HEK293 (cell line): Measurements from ENCODE around the gene LMF1.

Experiments
- CTCF ChIA-PET: fragments of 350-600 bp; formaldehyde crosslinking; extraction: SDS; loops from one replicate; lab custom pipeline; 2021; ENCODE audit warnings: antibody characterized with exemption; lab: Yijun Ruan, JAX
- POLR2A ChIA-PET: fragments of 300-600 bp; formaldehyde crosslinking; extraction: SDS; loops from one replicate; lab custom pipeline; 2020; ENCODE audit warnings: antibody characterized with exemption, inconsistent platforms; lab: Yijun Ruan, JAX
- H3K27ac ChIP-seq: fragments of 200-500 bp; sonication (Bioruptor generic); 2 replicates; pipeline ENCODE4 v1.5.1; 2014; ENCODE audit warnings: low read depth, low read length, control low read depth, inconsistent platforms; ENCODE audit errors: extremely low read depth
- H3K36me3 ChIP-seq, 2 experiments: fragments of 200-500 bp in 1 of 2; sonication (Bioruptor generic) in 1 of 2; 1 replicate in 1 of 2; 2 replicates in 1 of 2; pipeline ENCODE4 v1.5.1; 2014 to 2017; ENCODE audit warnings: inconsistent platforms in 2 of 2, low read length in 2 of 2; ENCODE audit not compliant: control insufficient read depth in 2 of 2, insufficient read depth in 1 of 2
- H3K4me1 ChIP-seq: fragments of 200-500 bp; sonication (Bioruptor generic); 2 replicates; pipeline ENCODE4 v1.5.1; 2014; ENCODE audit warnings: mild to moderate bottlenecking, low read length, inconsistent platforms; ENCODE audit not compliant: control insufficient read depth, insufficient read depth
- H3K4me3 ChIP-seq: 2 replicates; pipeline ENCODE4 v1.5.1; 2011; ENCODE audit warnings: low read depth, mild to moderate bottlenecking, control low read depth, low read length, moderate library complexity
- H3K9me3 ChIP-seq: fragments of 200-500 bp; sonication (Bioruptor generic); 2 replicates; pipeline ENCODE4 v1.5.1; 2014; ENCODE audit warnings: low read depth, low read length, inconsistent platforms; ENCODE audit not compliant: control insufficient read depth, insufficient read depth
- HOXA7 ChIP-seq: sonication (generic); formaldehyde crosslinking; IDR thresholded peaks from 2 replicates; pipeline ENCODE4 v1.8.1; 2022; ENCODE audit warnings: missing genetic modification reagents, borderline replicate concordance
- KLF16 ChIP-seq: fragments of 450-650 bp; formaldehyde crosslinking; IDR thresholded peaks from 2 replicates; pipeline ENCODE4 v1.5.1; 2017; ENCODE audit warnings: missing biosample characterization, missing genetic modification characterization
- PBX3 ChIP-seq: sonication (generic); formaldehyde crosslinking; IDR thresholded peaks from 2 replicates; pipeline ENCODE4 v1.8.1; 2022; ENCODE audit warnings: mild to moderate bottlenecking, moderate library complexity, missing genetic modification reagents
- PRDM6 ChIP-seq: fragments of 450-650 bp; formaldehyde crosslinking; IDR thresholded peaks from 2 replicates; pipeline ENCODE4 v1.5.1; 2017; ENCODE audit warnings: missing biosample characterization, missing genetic modification characterization
- ZBTB10 ChIP-seq: fragments of 450-650 bp; formaldehyde crosslinking; IDR thresholded peaks from 2 replicates; pipeline ENCODE4 v1.5.1; 2016; ENCODE audit warnings: missing biosample characterization, missing genetic modification characterization
- ZBTB7A ChIP-seq: fragments of 450-650 bp; formaldehyde crosslinking; IDR thresholded peaks from 2 replicates; pipeline ENCODE4 v1.5.1; 2016; ENCODE audit warnings: low read depth, missing biosample characterization, missing genetic modification characterization
- ZFP69B ChIP-seq: fragments of 450-650 bp; formaldehyde crosslinking; IDR thresholded peaks from 2 replicates; pipeline ENCODE4 v1.5.1; 2016; ENCODE audit warnings: missing biosample characterization, missing genetic modification characterization
- ZNF133 ChIP-seq: fragments of 450-650 bp; formaldehyde crosslinking; IDR thresholded peaks from 2 replicates; pipeline ENCODE4 v1.5.1; 2016; ENCODE audit warnings: missing biosample characterization, missing genetic modification characterization
- ZNF155 ChIP-seq: fragments of 450-650 bp; formaldehyde crosslinking; IDR thresholded peaks from 2 replicates; pipeline ENCODE4 v1.5.1; 2016; ENCODE audit warnings: missing biosample characterization, missing genetic modification characterization
- ZNF223 ChIP-seq: fragments of 450-650 bp; formaldehyde crosslinking; IDR thresholded peaks from 2 replicates; pipeline ENCODE4 v1.5.1; 2016; ENCODE audit warnings: missing biosample characterization, missing genetic modification characterization
- ZNF24 ChIP-seq: fragments of 450-650 bp; formaldehyde crosslinking; IDR thresholded peaks from 2 replicates; pipeline ENCODE4 v1.5.1; 2016; ENCODE audit warnings: missing biosample characterization, missing genetic modification characterization
- ZNF394 ChIP-seq: fragments of 450-650 bp; formaldehyde crosslinking; IDR thresholded peaks from 2 replicates; pipeline ENCODE4 v1.5.1; 2016; ENCODE audit warnings: missing biosample characterization, missing genetic modification characterization, mild to moderate bottlenecking, moderate library complexity, borderline replicate concordance
- ZNF561 ChIP-seq: fragments of 450-650 bp; IDR thresholded peaks from 2 replicates; pipeline ENCODE4 v1.5.1; 2018; ENCODE audit warnings: missing biosample characterization, missing genetic modification characterization, borderline replicate concordance
- ZNF776 ChIP-seq: fragments of 450-650 bp; formaldehyde crosslinking; IDR thresholded peaks from 2 replicates; pipeline ENCODE4 v1.5.0; 2017; ENCODE audit warnings: missing biosample characterization, missing genetic modification characterization, borderline replicate concordance
- ZNF830 ChIP-seq: fragments of 450-650 bp; IDR thresholded peaks from 2 replicates; pipeline ENCODE4 v1.5.0; 2018; ENCODE audit warnings: missing biosample characterization, missing genetic modification characterization, low read depth, mild to moderate bottlenecking, moderate library complexity
- ZSCAN16 ChIP-seq: fragments of 450-650 bp; formaldehyde crosslinking; IDR thresholded peaks from 2 replicates; pipeline ENCODE4 v1.5.1; 2016; ENCODE audit warnings: missing biosample characterization, missing genetic modification characterization
- TF ChIP-seq, protein P1 (sequence below): fragments of 450-650 bp; formaldehyde crosslinking; IDR thresholded peaks from 2 replicates; pipeline ENCODE4 v1.5.1; 2016; ENCODE audit warnings: missing biosample characterization, missing genetic modification characterization, borderline replicate concordance
- TF ChIP-seq, protein P2 (sequence below): fragments of 450-650 bp; formaldehyde crosslinking; IDR thresholded peaks from 2 replicates; pipeline ENCODE4 v1.5.1; 2016; ENCODE audit warnings: missing biosample characterization, missing genetic modification characterization

LMF1 gene

DNA sequence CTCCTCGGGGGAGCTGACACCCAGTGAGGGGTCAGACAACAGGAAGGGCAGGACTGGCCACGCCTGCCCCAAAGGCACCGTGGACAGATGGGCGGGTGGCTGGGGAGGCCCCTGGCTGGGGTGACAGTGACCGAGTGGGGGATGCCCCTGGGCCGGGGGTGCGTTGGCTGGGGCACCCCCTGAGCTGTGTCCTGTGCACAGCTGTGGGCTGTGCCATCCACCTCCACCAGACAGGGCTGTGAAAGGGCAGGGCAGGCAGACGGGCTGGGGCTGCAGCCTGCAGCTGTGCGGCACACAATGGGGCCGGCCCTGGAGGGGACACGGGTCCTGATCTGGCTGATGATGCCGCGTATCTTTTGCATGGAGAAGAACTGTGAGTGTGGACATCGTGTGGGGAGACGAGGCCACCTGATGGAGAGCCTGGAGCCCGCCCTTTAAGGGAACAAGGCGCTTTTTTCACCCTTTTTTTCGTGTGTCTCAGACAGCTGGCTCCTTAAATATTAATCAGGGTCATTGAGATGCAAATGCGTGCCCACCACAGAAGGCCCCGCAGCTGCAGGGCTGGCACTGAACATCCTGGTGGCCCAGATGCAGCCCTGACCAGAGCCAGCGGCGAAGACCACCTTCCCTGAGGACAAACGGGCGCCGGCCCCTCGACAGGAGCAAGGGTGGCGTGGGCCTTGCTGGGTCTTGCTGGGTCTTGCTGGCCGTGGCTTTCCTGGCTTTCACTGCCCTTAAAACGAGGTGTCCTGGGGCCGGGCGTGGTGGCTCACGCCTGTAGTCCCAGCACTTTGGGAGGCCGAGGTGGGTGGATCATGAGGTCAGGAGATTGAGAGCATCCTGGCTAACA is 127.8 kb downstream of the LMF1 start:
- ChIA-PET POLR2A (no interaction called here), CTCF (no interaction called here)
- TF ChIP-seq, protein P1, sequence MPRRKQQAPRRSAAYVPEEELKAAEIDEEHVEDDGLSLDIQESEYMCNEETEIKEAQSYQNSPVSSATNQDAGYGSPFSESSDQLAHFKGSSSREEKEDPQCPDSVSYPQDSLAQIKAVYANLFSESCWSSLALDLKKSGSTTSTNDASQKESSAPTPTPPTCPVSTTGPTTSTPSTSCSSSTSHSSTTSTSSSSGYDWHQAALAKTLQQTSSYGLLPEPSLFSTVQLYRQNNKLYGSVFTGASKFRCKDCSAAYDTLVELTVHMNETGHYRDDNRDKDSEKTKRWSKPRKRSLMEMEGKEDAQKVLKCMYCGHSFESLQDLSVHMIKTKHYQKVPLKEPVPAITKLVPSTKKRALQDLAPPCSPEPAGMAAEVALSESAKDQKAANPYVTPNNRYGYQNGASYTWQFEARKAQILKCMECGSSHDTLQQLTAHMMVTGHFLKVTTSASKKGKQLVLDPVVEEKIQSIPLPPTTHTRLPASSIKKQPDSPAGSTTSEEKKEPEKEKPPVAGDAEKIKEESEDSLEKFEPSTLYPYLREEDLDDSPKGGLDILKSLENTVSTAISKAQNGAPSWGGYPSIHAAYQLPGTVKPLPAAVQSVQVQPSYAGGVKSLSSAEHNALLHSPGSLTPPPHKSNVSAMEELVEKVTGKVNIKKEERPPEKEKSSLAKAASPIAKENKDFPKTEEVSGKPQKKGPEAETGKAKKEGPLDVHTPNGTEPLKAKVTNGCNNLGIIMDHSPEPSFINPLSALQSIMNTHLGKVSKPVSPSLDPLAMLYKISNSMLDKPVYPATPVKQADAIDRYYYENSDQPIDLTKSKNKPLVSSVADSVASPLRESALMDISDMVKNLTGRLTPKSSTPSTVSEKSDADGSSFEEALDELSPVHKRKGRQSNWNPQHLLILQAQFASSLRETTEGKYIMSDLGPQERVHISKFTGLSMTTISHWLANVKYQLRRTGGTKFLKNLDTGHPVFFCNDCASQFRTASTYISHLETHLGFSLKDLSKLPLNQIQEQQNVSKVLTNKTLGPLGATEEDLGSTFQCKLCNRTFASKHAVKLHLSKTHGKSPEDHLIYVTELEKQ = no peak
- TF ChIP-seq HOXA7 (no peak), ZNF776 (no peak), ZNF561 (no peak), ZNF133 (tag by site-specific recombination) (no peak), PBX3 (CRISPR knock-in tag) (no peak), ZNF223 (tag by site-specific recombination) (no peak)
- TF ChIP-seq, protein P2, sequence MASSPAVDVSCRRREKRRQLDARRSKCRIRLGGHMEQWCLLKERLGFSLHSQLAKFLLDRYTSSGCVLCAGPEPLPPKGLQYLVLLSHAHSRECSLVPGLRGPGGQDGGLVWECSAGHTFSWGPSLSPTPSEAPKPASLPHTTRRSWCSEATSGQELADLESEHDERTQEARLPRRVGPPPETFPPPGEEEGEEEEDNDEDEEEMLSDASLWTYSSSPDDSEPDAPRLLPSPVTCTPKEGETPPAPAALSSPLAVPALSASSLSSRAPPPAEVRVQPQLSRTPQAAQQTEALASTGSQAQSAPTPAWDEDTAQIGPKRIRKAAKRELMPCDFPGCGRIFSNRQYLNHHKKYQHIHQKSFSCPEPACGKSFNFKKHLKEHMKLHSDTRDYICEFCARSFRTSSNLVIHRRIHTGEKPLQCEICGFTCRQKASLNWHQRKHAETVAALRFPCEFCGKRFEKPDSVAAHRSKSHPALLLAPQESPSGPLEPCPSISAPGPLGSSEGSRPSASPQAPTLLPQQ (tag by site-specific recombination) = no peak
- Histone ChIP-seq H3K9me3 (no peaks in the 10 kb centered on the region), H3K27ac (no peak overlapping the region), H3K4me1 (no peaks in the 10 kb centered on the region), H3K4me3 (no peak overlapping the region), H3K36me3 (no peaks in the 10 kb centered on the region)

- ChIA-PET CTCF (interaction anchor here (0.6 kb wide), 1 partner anchor 567 kb away, joined by 3 read pairs; no protein-coding TSS in a partner anchor), POLR2A (no interaction called here)
- Histone ChIP-seq H3K36me3 (no peaks in the 10 kb centered on the region), H3K9me3 (no peaks in the 10 kb centered on the region), H3K27ac (no peak overlapping the region), H3K4me3 (no peak overlapping the region), H3K4me1 (no peaks in the 10 kb centered on the region)
- no peak for TF ChIP-seq ZSCAN16
- no peak for TF ChIP-seq ZNF24
- TF ChIP-seq ZNF394 (tag by site-specific recombination) = no peak
- TF ChIP-seq ZFP69B = no peak
- no peak for TF ChIP-seq ZBTB10 (tag by site-specific recombination)
- TF ChIP-seq ZNF155 (tag by site-specific recombination) = no peak
- no peak for TF ChIP-seq ZBTB7A
- TF ChIP-seq ZNF830 (tag by site-specific recombination) = no peak
- no peak for TF ChIP-seq PRDM6
- TF ChIP-seq KLF16 (tag by site-specific recombination) = no peak
Measured at GRCh38 chr16:842061-842476, 128.7 kb downstream of the LMF1 start.
